ENCODE data around the gene AFF3. TPM values are rescaled to one million over a fixed set of nuclear protein-coding genes. Genes with fewer than 3 reads are reported as not detected.

The AFF3 gene
- total RNA-seq, 1 experiment from 2014 or later: not detected

- Mint-ChIP-seq H3K4me1 (ENCODE audit: low read depth, unreplicated experiment) (no peaks in the 10 kb centered on the region), H3K9me3 (ENCODE audit: low read depth, unreplicated experiment) (no peaks in the 10 kb centered on the region), H3K36me3 (ENCODE audit: insufficient read depth, unreplicated experiment) (no peaks in the 10 kb centered on the region), H3K4me3 (ENCODE audit: low read depth, unreplicated experiment) (no peak overlapping the region), H3K27me3 (ENCODE audit: unreplicated experiment) (no peaks in the 10 kb centered on the region), H3K27ac (ENCODE audit: unreplicated experiment) (no peak overlapping the region)
- intact Hi-C loops (cut with micrococcal nuclease; ENCODE audit: unreplicated experiment): no loop called here
- no peak for TF ChIP-seq CTCF (IDR thresholded peaks at IDR 0.05; ENCODE audit: unreplicated experiment)
- CTCF ChIA-PET: no interaction called here
- no peak for DNase-seq
- BruUV-seq (replicated peaks): no TSS peak
These were observed 285.0 kb downstream of the AFF3 start for GRCh38 chr2:99857372-99857771.

GRCh38 chr2:99856119-99856518, 286.3 kb downstream of the AFF3 start:
- H3K36me3 Mint-ChIP-seq (ENCODE audit: insufficient read depth, unreplicated experiment): no peaks in the 10 kb centered on the region
- no peaks in the 10 kb centered on the region for H3K4me1 Mint-ChIP-seq (ENCODE audit: low read depth, unreplicated experiment)
- BruUV-seq (replicated peaks): no TSS peak
- DNase-seq: no peak
- no peaks in the 10 kb centered on the region for H3K27me3 Mint-ChIP-seq (ENCODE audit: unreplicated experiment)
- H3K27ac Mint-ChIP-seq (ENCODE audit: unreplicated experiment): no peak overlapping the region
- H3K9me3 Mint-ChIP-seq (ENCODE audit: low read depth, unreplicated experiment): no peaks in the 10 kb centered on the region
- H3K4me3 Mint-ChIP-seq (ENCODE audit: low read depth, unreplicated experiment): no peak overlapping the region
- TF ChIP-seq CTCF (IDR thresholded peaks at IDR 0.05; ENCODE audit: unreplicated experiment): no peak
- CTCF ChIA-PET: no interaction called here
- intact Hi-C loops (cut with micrococcal nuclease; ENCODE audit: unreplicated experiment): no loop called here

- Mint-ChIP-seq H3K4me3 (ENCODE audit: low read depth, unreplicated experiment) (no peak overlapping the region), H3K36me3 (ENCODE audit: insufficient read depth, unreplicated experiment) (no peaks in the 10 kb centered on the region), H3K4me1 (ENCODE audit: low read depth, unreplicated experiment) (peaks cover 9% of the 10 kb centered on the region), H3K27me3 (ENCODE audit: unreplicated experiment) (no peaks in the 10 kb centered on the region), H3K9me3 (ENCODE audit: low read depth, unreplicated experiment) (no peaks in the 10 kb centered on the region), H3K27ac (ENCODE audit: unreplicated experiment) (no peak overlapping the region)
- intact Hi-C loops (cut with micrococcal nuclease; ENCODE audit: unreplicated experiment): no loop called here
- no peak for TF ChIP-seq CTCF (IDR thresholded peaks at IDR 0.05; ENCODE audit: unreplicated experiment)
- BruUV-seq (replicated peaks): no TSS peak
- DNase-seq: no peak
- CTCF ChIA-PET: no interaction called here
These were observed 288.0 kb downstream of the AFF3 start for GRCh38 chr2:99854236-99854852.

- Mint-ChIP-seq H3K27ac (ENCODE audit: unreplicated experiment) (no peak overlapping the region), H3K4me3 (ENCODE audit: low read depth, unreplicated experiment) (no peak overlapping the region), H3K27me3 (ENCODE audit: unreplicated experiment) (no peaks in the 10 kb centered on the region), H3K36me3 (ENCODE audit: insufficient read depth, unreplicated experiment) (no peaks in the 10 kb centered on the region), H3K4me1 (ENCODE audit: low read depth, unreplicated experiment) (peaks cover 9% of the 10 kb centered on the region), H3K9me3 (ENCODE audit: low read depth, unreplicated experiment) (no peaks in the 10 kb centered on the region)
- CTCF ChIA-PET: no interaction called here
- TF ChIP-seq CTCF (IDR thresholded peaks at IDR 0.05; ENCODE audit: unreplicated experiment): no peak
- no TSS peak for BruUV-seq (replicated peaks)
- intact Hi-C loops (cut with micrococcal nuclease; ENCODE audit: unreplicated experiment): no loop called here
- no peak for DNase-seq
These were observed 289.4 kb downstream of the AFF3 start for GRCh38 chr2:99852956-99853355.

Measured in Calu3 (cell line).